HG02798 (cell line): ENCODE measurements around the gene TARS2.
A peak's percentile ranks its signal among the peaks of the same experiment; 100 is the strongest.

ENCODE experiments used
- ATAC-seq: cut with Tn5 transposase; IDR thresholded peaks from one replicate; pipeline ENCODE4 v1.9.1; 2021; ENCODE audit warnings: mild to moderate bottlenecking; ENCODE audit not compliant: unreplicated experiment, poor library complexity

TARS2 gene

GRCh38 chr1:150507912-150508864 lies 21.0 kb downstream of the TARS2 start, which contains the start of gene ECM1:
TSS of gene ECM1 (plus strand) at chr1:150508109. CDS start at chr1:150508210, 101 bp downstream.
- no peak for ATAC-seq

GRCh38 chr1:150508982-150509381 lies 21.8 kb downstream of the TARS2 start:
- no peak for ATAC-seq

GRCh38 chr1:150511551-150511950 lies 24.3 kb downstream of the TARS2 start:
- no peak for ATAC-seq

- ATAC-seq: no peak
Measured at GRCh38 chr1:150511985-150512660, 24.9 kb downstream of the TARS2 start.

- no peak for ATAC-seq
Measured at GRCh38 chr1:150512846-150513245, 25.6 kb downstream of the TARS2 start.

- no peak for ATAC-seq
Measured at GRCh38 chr1:150513351-150513791, 26.2 kb downstream of the TARS2 start.

- no peak for ATAC-seq
Measured at GRCh38 chr1:150514260-150514659, 27.0 kb downstream of the TARS2 start.

GRCh38 chr1:150514913-150515327 lies 27.7 kb downstream of the TARS2 start:
- no peak for ATAC-seq

- peak; percentile 99 for ATAC-seq
Measured at GRCh38 chr1:150515328-150516049, 28.3 kb downstream of the TARS2 start, which contains the start of gene FALEC. TSS of gene FALEC (plus strand) at chr1:150515752.

GRCh38 chr1:150516050-150516591 lies 28.9 kb downstream of the TARS2 start:
- ATAC-seq: no peak

GRCh38 chr1:150516616-150517015 lies 29.4 kb downstream of the TARS2 start:
- no peak for ATAC-seq

GRCh38 chr1:150521196-150521968 lies 34.2 kb downstream of the TARS2 start:
- ATAC-seq: no peak

GRCh38 chr1:150525348-150525747 lies 38.1 kb downstream of the TARS2 start:
- no peak for ATAC-seq

- no peak for ATAC-seq
Measured at GRCh38 chr1:150528196-150528595, 41.0 kb downstream of the TARS2 start.

GRCh38 chr1:150529017-150529416 lies 41.8 kb downstream of the TARS2 start:
- ATAC-seq: no peak

- no peak for ATAC-seq
Measured at GRCh38 chr1:150530491-150531159, 43.4 kb downstream of the TARS2 start.

GRCh38 chr1:150532860-150533259 lies 45.6 kb downstream of the TARS2 start:
- no peak for ATAC-seq

- ATAC-seq: no peak
Measured at GRCh38 chr1:150534002-150534401, 46.8 kb downstream of the TARS2 start.
